Measurements from ENCODE around the gene ZC3H8.
"Not testable (repeated sequence)": the region's sequence is repeated elsewhere in the genome, so short reads cannot be mapped to it uniquely, and the experiment has no call there.

The ZC3H8 gene

DNA sequence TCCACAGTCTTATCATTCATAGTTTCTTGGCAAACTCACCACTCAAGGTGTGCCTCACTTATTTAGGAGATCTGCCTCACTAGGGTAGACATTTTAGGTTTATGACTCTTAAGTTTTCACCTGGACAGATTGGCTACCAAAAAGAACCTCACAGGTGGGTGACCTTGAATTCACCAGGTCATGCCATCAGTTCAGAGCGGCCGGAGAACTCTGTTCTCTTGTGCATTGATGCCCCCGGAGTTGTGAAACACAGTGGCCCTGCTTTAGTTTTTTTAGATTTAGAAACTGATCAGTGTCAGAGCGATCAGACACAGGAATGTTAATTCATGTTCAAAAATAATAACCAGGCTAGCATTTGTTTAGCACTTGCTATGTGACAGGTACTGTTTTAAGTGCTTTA, 27.2 kb upstream of the ZC3H8 start:
- H3K27me3 ChIP-seq (ENCODE audit: insufficient read depth, low read length) = not testable (repeated sequence)
- H3K4me1 ChIP-seq (ENCODE audit: control insufficient read depth, insufficient read depth, low read length, unreplicated experiment) = peaks cover 12% of the 10 kb centered on the region

DNA sequence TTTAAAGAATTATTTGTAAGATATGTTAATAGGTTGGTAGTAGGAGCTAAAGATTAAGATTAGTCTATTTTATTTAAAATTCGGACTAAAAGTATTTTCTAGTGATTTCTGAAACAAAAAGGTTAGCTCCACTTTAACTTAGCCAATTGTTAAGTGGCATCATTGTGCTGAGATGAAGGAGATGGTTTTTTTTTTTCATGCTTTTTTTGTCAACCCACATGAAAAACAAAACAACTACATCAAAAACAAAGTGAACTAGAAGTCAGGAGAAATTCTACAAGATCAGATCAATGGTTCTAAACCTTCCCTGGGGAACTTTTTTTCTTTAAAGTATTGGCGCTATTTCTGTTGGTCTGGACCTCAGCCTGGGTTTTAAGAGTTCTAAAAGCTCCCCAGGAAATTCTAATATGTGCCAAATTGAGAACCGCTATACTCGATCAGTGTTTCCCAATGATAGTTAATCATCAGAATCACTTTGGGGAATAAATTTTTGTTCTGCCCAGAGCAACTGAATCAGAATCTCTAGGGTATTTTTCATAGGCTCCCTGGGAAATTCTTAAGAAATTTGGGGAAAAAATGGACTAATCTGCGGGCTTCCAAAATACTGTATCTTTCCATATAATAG, 22.9 kb upstream of the ZC3H8 start:
- Histone ChIP-seq H3K4me1 (ENCODE audit: control insufficient read depth, insufficient read depth, low read length, unreplicated experiment) (peaks cover 15% of the 10 kb centered on the region), H3K79me2 (ENCODE audit: control insufficient read depth, insufficient read depth, low read length, unreplicated experiment) (peaks cover 6% of the 10 kb centered on the region), H2AFZ (ENCODE audit: low read length, unreplicated experiment) (peak overlapping the region; percentile 11), H3K27me3 (ENCODE audit: insufficient read depth, low read length) (no peaks in the 10 kb centered on the region), H3K27ac (ENCODE audit: low read depth, low read length) (peak overlapping the region; percentile 41), H3K4me3 (ENCODE audit: low read depth, low read length) (peak overlapping the region; percentile 77), H3K36me3 (ENCODE audit: insufficient read depth, low read length) (no peaks in the 10 kb centered on the region)

More for the DNA sequence above, 27.2 kb upstream of the ZC3H8 start:
- H3K27ac ChIP-seq (ENCODE audit: low read depth, low read length); H3K4me3 ChIP-seq (ENCODE audit: low read depth, low read length); H3K36me3 ChIP-seq (ENCODE audit: insufficient read depth, low read length); H3K79me2 ChIP-seq (ENCODE audit: control insufficient read depth, insufficient read depth, low read length, unreplicated experiment); H2AFZ ChIP-seq (ENCODE audit: low read length, unreplicated experiment): not testable (repeated sequence)

DNA sequence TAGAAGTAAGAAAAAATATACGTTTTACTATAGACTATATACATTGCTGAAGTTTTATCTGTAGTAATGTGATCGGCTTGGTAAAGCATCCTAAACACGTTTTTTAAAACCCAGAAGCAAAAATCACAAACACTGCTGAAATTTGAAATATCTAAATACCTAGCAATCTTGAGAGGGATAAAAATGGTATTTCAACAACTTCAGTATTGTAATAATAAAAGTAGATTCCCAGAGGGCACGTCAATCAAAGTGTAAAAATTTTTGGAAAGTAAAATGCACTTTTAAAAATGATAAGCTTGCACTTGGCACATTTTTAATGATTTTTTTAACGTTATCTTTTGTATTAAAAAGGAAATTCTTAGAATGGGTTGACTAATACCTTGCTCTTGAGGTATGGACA, 22.1 kb upstream of the ZC3H8 start:
- Histone ChIP-seq H3K27ac (ENCODE audit: low read depth, low read length) (no peak overlapping the region; the same call in 1 of the 2 replicates), H3K4me1 (ENCODE audit: control insufficient read depth, insufficient read depth, low read length, unreplicated experiment) (peaks cover 15% of the 10 kb centered on the region), H3K4me3 (ENCODE audit: low read depth, low read length) (peak overlapping the region; percentile 77), H3K79me2 (ENCODE audit: control insufficient read depth, insufficient read depth, low read length, unreplicated experiment) (peaks cover 6% of the 10 kb centered on the region), H3K36me3 (ENCODE audit: insufficient read depth, low read length) (no peaks in the 10 kb centered on the region), H2AFZ (ENCODE audit: low read length, unreplicated experiment) (peak overlapping the region; percentile 74), H3K27me3 (ENCODE audit: insufficient read depth, low read length) (no peaks in the 10 kb centered on the region)

DNA sequence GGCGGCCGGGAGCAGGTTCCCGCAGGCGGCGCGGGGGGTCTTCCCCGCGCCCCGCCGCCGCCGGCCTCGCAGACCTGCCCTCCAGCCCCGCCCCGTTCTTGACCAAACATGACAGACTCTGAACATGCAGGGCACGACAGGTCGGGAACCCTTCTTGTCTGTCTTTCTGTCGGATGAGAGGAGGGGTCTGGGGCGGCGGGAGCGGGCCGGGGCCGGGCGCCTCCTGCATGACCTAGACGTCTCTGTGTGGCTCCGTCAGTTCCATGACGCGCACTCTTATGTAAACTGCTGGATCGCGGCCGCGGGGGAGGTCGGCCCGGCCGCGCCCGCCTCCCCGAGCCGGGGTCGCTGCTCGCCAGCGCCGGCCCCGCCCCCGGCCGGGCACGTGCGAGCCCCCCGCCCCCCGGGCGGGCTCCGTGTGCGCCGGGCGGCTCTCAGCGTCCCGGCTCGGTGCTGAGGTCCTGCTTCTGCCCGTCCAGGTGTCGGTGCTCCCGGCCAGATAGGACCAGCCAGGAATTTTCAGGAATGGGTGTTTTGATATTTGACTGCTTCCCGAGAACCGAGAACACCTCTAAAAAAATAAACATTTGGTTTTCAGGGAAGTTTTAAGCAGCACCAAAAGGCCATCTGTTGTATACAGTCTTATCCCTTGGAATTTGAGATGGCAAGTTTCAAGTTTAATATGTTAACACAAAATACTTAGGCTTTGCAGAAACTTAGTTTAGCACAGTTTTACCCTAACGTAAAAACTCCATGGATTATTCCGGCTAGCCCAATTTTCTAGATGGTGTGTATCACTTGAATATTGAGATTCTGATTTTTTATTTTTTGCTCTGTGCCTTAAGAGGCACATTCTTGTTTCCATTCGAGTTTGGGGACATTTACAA, 21.3 kb upstream of the ZC3H8 start:
- peaks cover 15% of the 10 kb centered on the region for H3K4me1 ChIP-seq (ENCODE audit: control insufficient read depth, insufficient read depth, low read length, unreplicated experiment)
- H3K4me3 ChIP-seq (ENCODE audit: low read depth, low read length) = peak overlapping the region; percentile 77
- peak overlapping the region; percentile 84 for H3K27ac ChIP-seq (ENCODE audit: low read depth, low read length)
- no peaks in the 10 kb centered on the region for H3K27me3 ChIP-seq (ENCODE audit: insufficient read depth, low read length)
- peaks cover 6% of the 10 kb centered on the region for H3K79me2 ChIP-seq (ENCODE audit: control insufficient read depth, insufficient read depth, low read length, unreplicated experiment)
- no peaks in the 10 kb centered on the region for H3K36me3 ChIP-seq (ENCODE audit: insufficient read depth, low read length)
- H2AFZ ChIP-seq (ENCODE audit: low read length, unreplicated experiment) = peak overlapping the region; percentile 74

DNA sequence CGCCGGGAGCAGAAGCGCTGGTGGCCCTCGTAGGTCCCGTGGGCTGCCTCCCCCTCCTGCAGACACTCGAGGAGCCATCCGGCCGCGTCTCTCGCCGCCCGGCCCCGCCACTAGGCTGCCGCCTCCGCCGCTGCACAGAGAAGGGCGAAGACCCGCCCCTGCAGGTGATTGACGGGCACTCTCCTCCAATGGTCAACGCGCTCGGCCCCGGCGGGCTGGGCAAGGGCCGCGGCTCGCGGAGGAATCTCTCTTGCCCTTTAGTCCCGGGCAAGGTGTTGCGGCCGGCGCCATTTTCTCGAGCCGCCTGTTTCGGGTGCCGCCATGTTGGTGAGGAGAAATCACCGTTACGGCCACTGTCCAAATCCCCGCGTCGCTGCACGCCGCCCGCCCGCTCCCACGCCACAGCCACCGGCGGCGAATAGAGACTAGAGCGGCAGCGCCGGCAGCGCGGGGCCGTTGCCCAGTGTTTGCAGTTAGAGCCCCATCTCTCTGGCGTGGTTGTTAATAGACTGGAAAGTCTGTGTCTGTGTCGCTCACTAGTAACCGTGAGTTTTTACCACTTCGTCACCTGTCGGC, 20.6 kb upstream of the ZC3H8 start, which contains the start of gene ZC3H6:
ZC3H6 (plus strand) TSS at position 287 of the 576 bp plus-strand sequence. CDS start 398 bp downstream, outside the sequence.
- Histone ChIP-seq H3K79me2 (ENCODE audit: control insufficient read depth, insufficient read depth, low read length, unreplicated experiment) (peaks cover 6% of the 10 kb centered on the region), H2AFZ (ENCODE audit: low read length, unreplicated experiment) (peak within 1 kb of the TSS; percentile 94), H3K4me3 (ENCODE audit: low read depth, low read length) (peak within 1 kb of the TSS; percentile 77), H3K27me3 (ENCODE audit: insufficient read depth, low read length) (no peaks in the 10 kb centered on the region), H3K27ac (ENCODE audit: low read depth, low read length) (peak within 1 kb of the TSS; percentile 84), H3K4me1 (ENCODE audit: control insufficient read depth, insufficient read depth, low read length, unreplicated experiment) (peaks cover 15% of the 10 kb centered on the region), H3K36me3 (ENCODE audit: insufficient read depth, low read length) (no peaks in the 10 kb centered on the region)

DNA sequence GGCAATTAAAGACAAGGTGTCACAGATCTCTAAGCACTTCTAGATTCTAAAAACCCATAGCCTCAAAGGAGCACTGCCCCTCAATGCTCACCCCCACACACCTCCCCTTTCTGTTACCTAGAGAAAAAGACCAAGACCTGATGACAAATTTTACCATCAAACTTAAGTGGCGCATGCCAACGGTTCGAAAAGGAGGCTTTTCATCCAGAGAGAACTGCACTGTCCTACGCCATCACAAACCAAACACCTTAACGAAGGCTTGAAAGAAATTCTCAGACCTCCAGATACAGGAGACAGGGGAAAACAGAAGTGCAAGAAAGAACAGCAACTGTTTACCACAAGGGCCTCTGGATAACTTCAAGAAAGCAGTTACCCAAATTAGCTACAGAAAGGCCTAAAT, 18.5 kb upstream of the ZC3H8 start:
- no peaks in the 10 kb centered on the region for H3K36me3 ChIP-seq (ENCODE audit: insufficient read depth, low read length)
- H3K27ac ChIP-seq (ENCODE audit: low read depth, low read length) = no peak overlapping the region
- H3K4me3 ChIP-seq (ENCODE audit: low read depth, low read length) = no peak overlapping the region
- no peak overlapping the region for H2AFZ ChIP-seq (ENCODE audit: low read length, unreplicated experiment)
- H3K27me3 ChIP-seq (ENCODE audit: insufficient read depth, low read length) = no peaks in the 10 kb centered on the region
- peaks cover 15% of the 10 kb centered on the region for H3K4me1 ChIP-seq (ENCODE audit: control insufficient read depth, insufficient read depth, low read length, unreplicated experiment)
- H3K79me2 ChIP-seq (ENCODE audit: control insufficient read depth, insufficient read depth, low read length, unreplicated experiment) = peaks cover 6% of the 10 kb centered on the region

DNA sequence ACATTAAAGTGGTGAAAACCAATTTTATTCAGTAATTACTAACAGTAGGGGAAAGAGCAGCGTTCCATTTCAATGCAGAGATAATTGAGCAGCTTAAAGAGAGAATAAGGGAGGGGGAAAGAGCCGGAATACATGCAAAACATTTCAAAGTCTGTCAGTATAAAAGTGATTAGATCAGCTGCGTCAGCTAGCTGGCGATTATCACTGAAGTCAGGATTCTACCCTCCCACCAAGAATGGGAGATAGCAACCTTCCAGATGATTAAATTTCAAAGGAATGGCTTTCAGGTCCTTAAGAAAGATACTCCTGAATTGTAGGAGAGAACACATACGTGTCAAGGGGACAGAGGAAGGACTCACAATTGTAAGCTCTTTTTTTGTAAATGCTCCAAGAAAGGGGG, 17.8 kb upstream of the ZC3H8 start:
- no peaks in the 10 kb centered on the region for H3K27me3 ChIP-seq (ENCODE audit: insufficient read depth, low read length)
- no peak overlapping the region for H2AFZ ChIP-seq (ENCODE audit: low read length, unreplicated experiment)
- H3K36me3 ChIP-seq (ENCODE audit: insufficient read depth, low read length) = no peaks in the 10 kb centered on the region
- H3K79me2 ChIP-seq (ENCODE audit: control insufficient read depth, insufficient read depth, low read length, unreplicated experiment) = peaks cover 6% of the 10 kb centered on the region
- H3K4me3 ChIP-seq (ENCODE audit: low read depth, low read length) = no peak overlapping the region
- peaks cover 12% of the 10 kb centered on the region for H3K4me1 ChIP-seq (ENCODE audit: control insufficient read depth, insufficient read depth, low read length, unreplicated experiment)
- no peak overlapping the region for H3K27ac ChIP-seq (ENCODE audit: low read depth, low read length)

DNA sequence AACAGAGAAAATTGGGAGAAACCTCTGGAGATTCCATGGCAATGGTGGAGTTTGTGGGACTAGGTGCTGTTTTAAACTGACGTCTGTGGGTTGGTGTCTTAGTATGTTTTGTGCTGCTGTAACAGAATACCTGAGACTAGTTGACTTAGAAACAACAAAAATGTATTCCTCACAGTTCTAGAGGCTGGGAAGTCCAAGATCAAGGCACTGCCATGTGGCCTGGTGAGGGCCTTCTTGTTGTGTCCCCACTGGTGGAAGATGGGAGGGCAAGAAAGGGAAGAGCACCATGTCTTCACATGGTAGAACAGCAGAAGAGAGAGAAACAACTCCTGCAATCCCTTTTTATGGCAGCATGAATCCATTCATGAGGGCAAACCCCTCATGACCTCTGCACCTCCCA, 13.7 kb upstream of the ZC3H8 start:
- no peaks in the 10 kb centered on the region for H3K27me3 ChIP-seq (ENCODE audit: insufficient read depth, low read length)
- no peak overlapping the region for H3K4me3 ChIP-seq (ENCODE audit: low read depth, low read length)
- no peak overlapping the region for H2AFZ ChIP-seq (ENCODE audit: low read length, unreplicated experiment)
- H3K27ac ChIP-seq (ENCODE audit: low read depth, low read length) = no peak overlapping the region
- H3K4me1 ChIP-seq (ENCODE audit: control insufficient read depth, insufficient read depth, low read length, unreplicated experiment) = no peaks in the 10 kb centered on the region
- no peaks in the 10 kb centered on the region for H3K79me2 ChIP-seq (ENCODE audit: control insufficient read depth, insufficient read depth, low read length, unreplicated experiment)
- no peaks in the 10 kb centered on the region for H3K36me3 ChIP-seq (ENCODE audit: insufficient read depth, low read length)

DNA sequence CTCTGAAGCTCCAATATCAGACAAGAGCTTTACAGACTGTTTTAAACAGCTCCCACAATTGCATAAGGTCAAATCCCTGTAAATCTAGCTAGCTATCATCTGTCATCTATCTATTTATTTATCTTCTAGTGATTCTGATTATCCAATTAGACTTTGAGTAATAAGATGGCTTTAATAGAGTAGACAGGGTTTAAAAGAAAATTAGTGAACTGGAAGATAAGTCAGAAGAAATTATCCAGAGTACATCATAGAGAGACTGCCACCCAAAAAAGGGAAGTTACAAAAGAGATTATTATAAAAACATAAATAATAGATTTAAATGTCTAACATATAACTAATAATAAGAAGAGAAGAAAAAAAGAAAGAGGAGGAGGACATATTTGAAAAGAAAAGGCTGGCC, 8.0 kb upstream of the ZC3H8 start:
- H3K79me2 ChIP-seq (ENCODE audit: control insufficient read depth, insufficient read depth, low read length, unreplicated experiment) = no peaks in the 10 kb centered on the region
- no peak overlapping the region for H3K27ac ChIP-seq (ENCODE audit: low read depth, low read length)
- no peaks in the 10 kb centered on the region for H3K27me3 ChIP-seq (ENCODE audit: insufficient read depth, low read length)
- no peak overlapping the region for H3K4me3 ChIP-seq (ENCODE audit: low read depth, low read length)
- no peaks in the 10 kb centered on the region for H3K36me3 ChIP-seq (ENCODE audit: insufficient read depth, low read length)
- H2AFZ ChIP-seq (ENCODE audit: low read length, unreplicated experiment) = no peak overlapping the region
- no peaks in the 10 kb centered on the region for H3K4me1 ChIP-seq (ENCODE audit: control insufficient read depth, insufficient read depth, low read length, unreplicated experiment)

DNA sequence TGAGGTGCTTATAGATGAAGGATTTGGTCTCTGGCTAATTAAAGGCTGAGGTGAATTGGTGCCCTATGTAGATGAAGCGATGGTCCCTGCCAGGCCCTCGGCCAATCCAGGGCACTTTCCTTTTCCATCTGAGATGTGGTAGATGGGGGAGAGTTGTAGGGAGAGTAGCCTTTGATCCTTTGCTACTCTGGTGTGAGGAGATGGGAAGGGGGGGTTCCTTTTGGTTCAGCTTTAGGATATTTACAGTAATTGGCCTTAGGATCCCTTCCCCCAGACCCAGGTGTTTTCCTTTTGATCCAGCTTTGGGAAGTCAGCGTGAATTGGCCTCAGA, 5.4 kb upstream of the ZC3H8 start:
- H3K36me3 ChIP-seq (ENCODE audit: insufficient read depth, low read length) = no peaks in the 10 kb centered on the region
- H2AFZ ChIP-seq (ENCODE audit: low read length, unreplicated experiment) = no peak overlapping the region
- H3K27ac ChIP-seq (ENCODE audit: low read depth, low read length) = no peak overlapping the region
- peaks cover 7% of the 10 kb centered on the region for H3K4me1 ChIP-seq (ENCODE audit: control insufficient read depth, insufficient read depth, low read length, unreplicated experiment)
- H3K4me3 ChIP-seq (ENCODE audit: low read depth, low read length) = no peak overlapping the region
- H3K79me2 ChIP-seq (ENCODE audit: control insufficient read depth, insufficient read depth, low read length, unreplicated experiment) = no peaks in the 10 kb centered on the region
- no peaks in the 10 kb centered on the region for H3K27me3 ChIP-seq (ENCODE audit: insufficient read depth, low read length)
